ENCODE results near the gene RPL41. TPM values are rescaled to one million over a fixed set of nuclear protein-coding genes. Genes with fewer than 3 reads are reported as not detected.
"Not testable (repeated sequence)": the region's sequence is repeated elsewhere in the genome, so short reads cannot be mapped to it uniquely, and the experiment has no call there.

The RPL41 gene
- polyA plus RNA-seq, 2 donors, result 1,736 to 6,738 TPM

- Histone ChIP-seq H3K27ac (ENCODE audit: low read depth in 2 of 2, low read length in 1 of 2) (no peak overlapping the region), H3K9me3 (ENCODE audit: control insufficient read depth in 2 of 2, insufficient read depth in 1 of 2, low read depth in 1 of 2, low read length in 1 of 2) (no peaks in the 10 kb centered on the region), H3K4me1 (ENCODE audit: control insufficient read depth in 2 of 2, insufficient read depth in 2 of 2, low read length in 1 of 2) (peaks cover 0 to 6% of the 10 kb centered on the region in 2 donors), H3K27me3 (ENCODE audit: control insufficient read depth in 1 of 2, insufficient read depth in 2 of 2, low read length in 2 of 2) (no peaks in the 10 kb centered on the region), H3K36me3 (ENCODE audit: control insufficient read depth in 2 of 2, insufficient read depth in 2 of 2, low read length in 1 of 2) (peaks cover 4 to 9% of the 10 kb centered on the region in 2 donors), H3K4me3 (ENCODE audit: low read depth in 1 of 2, low read length in 2 of 2) (no peak overlapping the region)
- WGBS, 2 donors, result 88 to 92% methylated on average over 11 of the region's 11 CpGs
These were observed 38.9 kb downstream of the RPL41 start for GRCh38 chr12:56155256-56155845.

- H3K9me3 ChIP-seq (ENCODE audit: control insufficient read depth in 2 of 2, insufficient read depth in 1 of 2, low read depth in 1 of 2, low read length in 1 of 2); H3K27me3 ChIP-seq (ENCODE audit: control insufficient read depth in 1 of 2, insufficient read depth in 2 of 2, low read length in 2 of 2); H3K4me3 ChIP-seq (ENCODE audit: low read depth in 1 of 2, low read length in 2 of 2): not testable (repeated sequence)
- peak overlapping the region; percentile 95 to 97 for H3K27ac ChIP-seq (ENCODE audit: low read depth in 2 of 2, low read length in 1 of 2)
- peaks cover 7 to 20% of the 10 kb centered on the region in 2 donors for H3K36me3 ChIP-seq (ENCODE audit: control insufficient read depth in 2 of 2, insufficient read depth in 2 of 2, low read length in 1 of 2)
- peaks cover 5 to 11% of the 10 kb centered on the region in 2 donors for H3K4me1 ChIP-seq (ENCODE audit: control insufficient read depth in 2 of 2, insufficient read depth in 2 of 2, low read length in 1 of 2)
- WGBS, 2 donors, result 85 to 90% methylated on average over 21 of the region's 21 CpGs
These were observed 40.2 kb downstream of the RPL41 start for GRCh38 chr12:56156464-56157200.

- peak overlapping the region; percentile 95 to 97 for H3K27ac ChIP-seq (ENCODE audit: low read depth in 2 of 2, low read length in 1 of 2)
- peak overlapping the region; percentile 49 to 99 for H3K4me3 ChIP-seq (ENCODE audit: low read depth in 1 of 2, low read length in 2 of 2)
- peaks cover 5 to 11% of the 10 kb centered on the region in 2 donors for H3K4me1 ChIP-seq (ENCODE audit: control insufficient read depth in 2 of 2, insufficient read depth in 2 of 2, low read length in 1 of 2)
- H3K27me3 ChIP-seq (ENCODE audit: control insufficient read depth in 1 of 2, insufficient read depth in 2 of 2, low read length in 2 of 2), result no peaks in the 10 kb centered on the region
- H3K36me3 ChIP-seq (ENCODE audit: control insufficient read depth in 2 of 2, insufficient read depth in 2 of 2, low read length in 1 of 2), result peaks cover 7 to 24% of the 10 kb centered on the region in 2 donors
- no peaks in the 10 kb centered on the region for H3K9me3 ChIP-seq (ENCODE audit: control insufficient read depth in 2 of 2, insufficient read depth in 1 of 2, low read depth in 1 of 2, low read length in 1 of 2)
- 4 to 5% methylated on average over 45 of the region's 45 CpGs for WGBS, 2 donors
These were observed 41.0 kb downstream of the RPL41 start for GRCh38 chr12:56157201-56158028.

DNA sequence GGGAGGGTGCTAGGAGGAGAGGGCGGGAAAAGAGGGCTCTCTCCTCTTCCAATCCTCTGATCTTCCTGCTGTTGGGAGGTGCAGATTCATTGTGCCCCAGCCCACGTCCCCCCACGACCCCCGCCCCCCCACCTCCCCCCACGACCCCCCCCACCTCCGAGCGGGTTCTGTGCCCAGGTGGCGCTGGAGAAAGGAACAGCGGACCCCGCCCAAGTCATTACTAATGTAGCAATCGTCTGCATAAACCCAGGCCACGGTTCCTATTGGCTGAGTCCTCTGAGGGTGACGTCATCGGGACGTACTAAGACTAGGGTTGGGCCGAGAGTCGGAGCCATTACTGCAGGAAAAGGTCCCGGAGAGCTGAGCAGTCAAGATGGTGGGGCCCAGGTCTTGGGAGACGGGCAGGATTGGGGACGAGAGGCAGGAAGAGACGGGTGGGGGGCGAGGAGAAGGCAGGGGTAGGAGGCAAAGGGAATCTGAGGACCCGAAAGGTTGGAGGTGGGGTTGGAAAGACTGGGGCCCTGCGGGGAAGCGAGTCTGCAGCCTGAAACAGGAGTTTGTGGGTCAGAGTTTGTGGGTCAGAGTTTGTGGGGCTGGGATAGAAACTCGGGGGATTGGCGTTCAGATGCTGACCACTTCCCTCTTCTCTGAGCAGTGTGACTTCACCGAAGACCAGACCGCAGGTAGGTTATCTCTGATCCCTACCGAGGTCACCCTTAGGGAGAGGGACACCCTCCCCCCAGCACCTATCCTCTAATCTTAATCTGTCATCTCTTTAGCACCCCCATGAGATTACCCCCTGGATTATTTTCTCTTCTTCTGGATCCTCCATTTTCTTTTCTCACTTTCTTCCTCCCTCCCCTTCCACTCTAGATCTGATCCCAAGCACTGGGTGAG is 41.8 kb downstream of the RPL41 start, which contains the start of gene MYL6:
MYL6 (plus strand) TSS at position 331 of the 897 bp plus-strand sequence; CDS start at position 374, 43 bp downstream.
- Histone ChIP-seq H3K27ac (ENCODE audit: low read depth in 2 of 2, low read length in 1 of 2) (peak within 1 kb of the TSS; percentile 96 to 100), H3K4me3 (ENCODE audit: low read depth in 1 of 2, low read length in 2 of 2) (peak within 1 kb of the TSS; percentile 79 to 99), H3K27me3 (ENCODE audit: control insufficient read depth in 1 of 2, insufficient read depth in 2 of 2, low read length in 2 of 2) (no peaks in the 10 kb centered on the region), H3K36me3 (ENCODE audit: control insufficient read depth in 2 of 2, insufficient read depth in 2 of 2, low read length in 1 of 2) (peaks cover 7 to 25% of the 10 kb centered on the region in 2 donors), H3K9me3 (ENCODE audit: control insufficient read depth in 2 of 2, insufficient read depth in 1 of 2, low read depth in 1 of 2, low read length in 1 of 2) (no peaks in the 10 kb centered on the region), H3K4me1 (ENCODE audit: control insufficient read depth in 2 of 2, insufficient read depth in 2 of 2, low read length in 1 of 2) (peaks cover 5 to 10% of the 10 kb centered on the region in 2 donors)
- WGBS, 2 donors, result 1% methylated on average over 30 of the region's 30 CpGs

DNA sequence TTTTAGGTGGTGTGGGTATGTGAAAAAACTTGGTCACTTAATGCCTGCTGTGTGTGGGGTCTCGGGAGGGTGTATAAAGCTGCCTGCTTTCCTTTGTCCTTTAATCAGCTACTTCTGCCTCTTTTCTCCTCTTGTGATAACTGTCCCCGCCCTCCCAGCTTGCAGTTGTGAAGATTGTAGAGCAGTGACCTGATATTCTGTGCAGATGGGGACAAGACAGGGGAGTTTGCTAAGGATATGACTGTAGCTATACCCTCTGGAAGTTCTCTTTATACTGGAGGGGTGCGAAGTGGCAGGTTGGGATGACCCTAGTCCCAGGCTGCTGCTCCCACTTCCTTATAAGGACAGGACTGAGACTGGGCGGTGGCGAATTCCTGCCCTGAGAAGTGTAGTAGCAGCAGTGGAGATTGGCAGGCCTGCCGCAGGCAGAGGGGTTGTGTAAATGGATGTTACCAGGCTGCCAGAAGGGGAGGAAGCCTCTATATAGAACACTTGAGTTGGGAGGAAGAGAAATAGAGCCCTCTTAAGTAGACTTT is 42.6 kb downstream of the RPL41 start:
- peaks cover 11 to 29% of the 10 kb centered on the region in 2 donors for H3K36me3 ChIP-seq (ENCODE audit: control insufficient read depth in 2 of 2, insufficient read depth in 2 of 2, low read length in 1 of 2)
- H3K4me1 ChIP-seq (ENCODE audit: control insufficient read depth in 2 of 2, insufficient read depth in 2 of 2, low read length in 1 of 2), result peaks cover 5 to 8% of the 10 kb centered on the region in 2 donors
- WGBS, 2 donors, result 0 to 1% methylated on average over 6 of the region's 6 CpGs
- H3K27me3 ChIP-seq (ENCODE audit: control insufficient read depth in 1 of 2, insufficient read depth in 2 of 2, low read length in 2 of 2), result no peaks in the 10 kb centered on the region
- peak overlapping the region; percentile 96 to 100 for H3K27ac ChIP-seq (ENCODE audit: low read depth in 2 of 2, low read length in 1 of 2)
- peak overlapping the region; percentile 79 to 99 for H3K4me3 ChIP-seq (ENCODE audit: low read depth in 1 of 2, low read length in 2 of 2)
- no peaks in the 10 kb centered on the region for H3K9me3 ChIP-seq (ENCODE audit: control insufficient read depth in 2 of 2, insufficient read depth in 1 of 2, low read depth in 1 of 2, low read length in 1 of 2)

DNA sequence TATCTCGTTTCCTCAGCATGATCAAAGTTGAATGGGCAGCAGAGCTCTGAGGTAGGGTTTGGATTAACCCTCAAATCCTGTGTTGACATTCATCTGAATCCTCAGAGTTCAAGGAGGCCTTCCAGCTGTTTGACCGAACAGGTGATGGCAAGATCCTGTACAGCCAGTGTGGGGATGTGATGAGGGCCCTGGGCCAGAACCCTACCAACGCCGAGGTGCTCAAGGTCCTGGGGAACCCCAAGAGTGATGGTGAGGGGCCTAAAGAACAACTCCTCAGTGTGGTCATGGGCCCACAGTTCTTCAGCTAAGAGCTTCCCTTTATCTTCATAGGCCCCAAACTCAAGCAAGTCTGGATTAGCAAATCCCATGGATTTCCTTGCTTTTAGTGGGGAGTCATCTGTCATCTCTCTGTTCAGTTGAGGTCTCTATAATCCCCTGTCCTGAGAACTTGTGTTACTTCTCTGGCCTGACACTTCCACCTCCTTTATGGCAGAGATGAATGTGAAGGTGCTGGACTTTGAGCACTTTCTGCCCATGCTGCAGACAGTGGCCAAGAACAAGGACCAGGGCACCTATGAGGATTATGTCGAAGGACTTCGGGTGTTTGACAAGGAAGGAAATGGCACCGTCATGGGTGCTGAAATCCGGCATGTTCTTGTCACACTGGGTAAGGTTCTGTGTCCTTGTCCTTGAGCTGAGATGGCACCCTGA is 43.2 kb downstream of the RPL41 start:
- Histone ChIP-seq H3K36me3 (ENCODE audit: control insufficient read depth in 2 of 2, insufficient read depth in 2 of 2, low read length in 1 of 2) (peaks cover 11 to 34% of the 10 kb centered on the region in 2 donors), H3K27ac (ENCODE audit: low read depth in 2 of 2, low read length in 1 of 2) (peak overlapping the region; percentile 96 to 100), H3K4me3 (ENCODE audit: low read depth in 1 of 2, low read length in 2 of 2) (peak overlapping the region; percentile 79 to 99), H3K9me3 (ENCODE audit: control insufficient read depth in 2 of 2, insufficient read depth in 1 of 2, low read depth in 1 of 2, low read length in 1 of 2) (no peaks in the 10 kb centered on the region), H3K4me1 (ENCODE audit: control insufficient read depth in 2 of 2, insufficient read depth in 2 of 2, low read length in 1 of 2) (peaks cover 5 to 8% of the 10 kb centered on the region in 2 donors), H3K27me3 (ENCODE audit: control insufficient read depth in 1 of 2, insufficient read depth in 2 of 2, low read length in 2 of 2) (no peaks in the 10 kb centered on the region)
- 7 to 18% methylated on average over 8 of the region's 8 CpGs for WGBS, 2 donors

DNA sequence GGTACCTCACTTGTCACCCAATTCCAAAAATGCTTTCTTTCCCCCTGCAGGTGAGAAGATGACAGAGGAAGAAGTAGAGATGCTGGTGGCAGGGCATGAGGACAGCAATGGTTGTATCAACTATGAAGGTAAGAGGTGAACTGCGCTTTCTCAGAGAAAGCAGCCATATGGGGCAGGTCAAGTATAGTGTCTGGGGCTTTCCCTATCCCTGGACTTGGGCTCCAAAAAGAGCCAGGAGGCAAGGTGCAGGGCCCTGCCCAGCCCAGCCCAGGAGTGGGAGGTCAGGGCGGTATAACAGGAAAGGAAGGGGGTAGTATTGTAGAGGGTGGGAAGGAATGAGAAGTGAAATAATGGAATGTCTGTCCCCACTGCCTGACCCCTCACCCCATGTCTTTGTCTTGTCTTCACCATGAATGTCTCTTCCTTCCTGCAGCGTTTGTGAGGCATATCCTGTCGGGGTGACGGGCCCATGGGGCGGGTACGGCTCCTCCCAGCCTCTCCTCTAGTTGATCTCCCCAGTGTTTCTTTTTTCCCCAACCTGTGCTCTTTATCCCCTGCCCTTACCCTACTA is 43.8 kb downstream of the RPL41 start:
- Histone ChIP-seq H3K4me1 (ENCODE audit: control insufficient read depth in 2 of 2, insufficient read depth in 2 of 2, low read length in 1 of 2) (peaks cover 5 to 8% of the 10 kb centered on the region in 2 donors), H3K27ac (ENCODE audit: low read depth in 2 of 2, low read length in 1 of 2) (peak overlapping the region; percentile 96 to 100), H3K27me3 (ENCODE audit: control insufficient read depth in 1 of 2, insufficient read depth in 2 of 2, low read length in 2 of 2) (no peaks in the 10 kb centered on the region), H3K4me3 (ENCODE audit: low read depth in 1 of 2, low read length in 2 of 2) (peak overlapping the region; percentile 79 to 99), H3K9me3 (ENCODE audit: control insufficient read depth in 2 of 2, insufficient read depth in 1 of 2, low read depth in 1 of 2, low read length in 1 of 2) (no peaks in the 10 kb centered on the region), H3K36me3 (ENCODE audit: control insufficient read depth in 2 of 2, insufficient read depth in 2 of 2, low read length in 1 of 2) (peaks cover 14 to 36% of the 10 kb centered on the region in 2 donors)
- WGBS, 2 donors, result 22 to 33% methylated on average over 7 of the region's 7 CpGs

All from esophagus (tissue), 2 donors.